DMS53 (cell line): ENCODE measurements around the gene GHR.
A peak's percentile ranks its signal among the peaks of the same experiment; 100 is the strongest.

Experiments
- DNase-seq: peaks from one replicate; lab custom pipeline; 2025; lab: John Stamatoyannopoulos, UW

The GHR gene

DNA sequence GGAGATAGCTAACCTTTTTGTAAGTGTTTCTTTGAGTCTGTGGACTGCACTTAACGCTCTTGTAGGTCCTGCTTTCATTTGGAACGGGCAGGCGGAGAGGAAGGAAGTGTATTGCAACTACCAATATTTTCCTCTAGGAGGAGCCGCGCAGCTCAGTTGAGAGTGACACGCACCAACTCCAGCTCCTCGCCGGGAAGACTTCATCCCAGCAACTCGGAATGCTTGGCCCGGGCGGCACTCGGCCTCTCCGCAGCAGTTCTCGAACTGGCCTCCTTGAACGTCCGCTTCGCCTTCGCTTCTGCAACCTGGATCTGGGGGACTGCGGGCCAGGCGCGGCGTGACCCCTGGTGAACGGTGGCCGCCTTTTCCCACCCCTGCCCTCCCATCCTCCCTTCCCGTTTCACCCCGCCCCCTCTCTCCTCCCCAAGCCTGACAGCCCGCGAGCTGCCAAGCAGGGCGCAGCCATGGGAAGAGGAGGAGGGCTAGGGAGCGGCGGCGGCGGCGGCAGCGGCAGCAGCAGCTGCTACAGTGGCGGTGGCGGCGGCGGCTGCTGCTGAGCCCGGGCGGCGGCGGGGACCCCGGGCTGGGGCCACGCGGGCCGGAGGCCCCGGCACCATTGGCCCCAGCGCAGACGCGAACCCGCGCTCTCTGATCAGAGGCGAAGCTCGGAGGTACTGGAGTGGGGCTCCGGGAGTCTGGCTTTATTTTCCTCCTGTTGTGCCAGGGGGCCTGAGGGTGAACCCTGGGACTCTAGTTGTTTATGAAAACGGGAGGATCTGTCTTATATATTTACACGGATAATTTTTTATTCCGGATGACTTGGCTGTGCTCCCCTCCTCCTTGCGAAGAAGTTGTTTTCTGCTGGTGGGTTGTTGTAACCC, at the start of gene GHR:
TSS of gene GHR (plus strand) at position 155 of the 881 bp plus-strand sequence. CDS start 142,436 bp downstream, outside the sequence.
- DNase-seq = peak; percentile 92

DNA sequence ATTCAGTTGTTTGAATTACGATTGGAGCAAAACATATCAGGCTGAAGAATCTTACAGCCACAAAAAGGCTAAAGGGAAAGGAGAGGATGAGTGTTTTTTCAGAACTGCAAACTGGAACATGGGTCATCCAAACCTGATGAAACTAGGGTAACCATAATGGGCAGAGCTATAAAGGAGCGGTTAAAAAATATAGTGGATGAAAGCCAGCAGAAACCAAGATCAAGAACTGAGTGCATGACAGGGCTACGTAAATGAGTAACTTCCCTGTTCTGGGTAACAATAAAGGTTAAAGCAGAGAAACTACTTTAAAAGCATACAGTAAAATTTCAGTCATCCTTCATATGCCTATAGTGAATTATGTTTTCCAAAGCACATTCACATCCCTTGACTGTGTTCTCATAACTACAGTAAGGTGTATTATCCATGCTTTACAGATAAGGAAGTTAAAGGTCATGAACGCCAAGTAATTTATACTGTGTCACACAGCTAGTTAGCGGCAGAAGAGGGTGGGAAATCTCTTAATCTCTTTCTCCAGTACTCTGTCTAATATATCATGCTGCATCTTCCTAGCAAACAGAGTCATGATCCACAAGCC, 48.5 kb upstream of the GHR start:
- no peak for DNase-seq

GRCh38 chr5:42377496-42377895, 45.7 kb upstream of the GHR start:
- no peak for DNase-seq

GRCh38 chr5:42381973-42382372, 41.3 kb upstream of the GHR start:
- no peak for DNase-seq

DNA sequence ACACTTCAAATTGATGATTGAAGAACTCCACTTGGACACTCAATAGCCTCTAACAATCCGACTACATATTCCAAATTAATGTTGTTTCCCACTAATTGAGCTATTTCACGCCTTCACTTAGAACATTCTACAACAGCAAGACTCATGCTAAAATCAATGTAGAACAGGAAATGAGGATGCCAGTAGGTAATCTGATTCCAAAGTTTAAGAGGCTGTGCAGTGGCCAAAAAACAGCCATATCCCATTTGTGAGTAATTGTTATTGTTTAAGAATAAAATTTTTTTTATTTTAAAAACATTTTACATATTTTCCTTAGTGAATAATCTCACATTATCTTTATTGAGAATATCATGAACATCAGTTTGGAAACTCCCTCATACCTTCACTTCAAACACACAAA, 35.7 kb upstream of the GHR start:
- DNase-seq = no peak

- DNase-seq = peak; percentile 65
Measured at GRCh38 chr5:42390115-42390514, 33.1 kb upstream of the GHR start.

- no peak for DNase-seq
Measured at GRCh38 chr5:42392917-42393316, 30.3 kb upstream of the GHR start.

- no peak for DNase-seq
Measured at GRCh38 chr5:42396111-42396510, 27.1 kb upstream of the GHR start.

GRCh38 chr5:42397267-42397666, 26.0 kb upstream of the GHR start:
- no peak for DNase-seq

DNA sequence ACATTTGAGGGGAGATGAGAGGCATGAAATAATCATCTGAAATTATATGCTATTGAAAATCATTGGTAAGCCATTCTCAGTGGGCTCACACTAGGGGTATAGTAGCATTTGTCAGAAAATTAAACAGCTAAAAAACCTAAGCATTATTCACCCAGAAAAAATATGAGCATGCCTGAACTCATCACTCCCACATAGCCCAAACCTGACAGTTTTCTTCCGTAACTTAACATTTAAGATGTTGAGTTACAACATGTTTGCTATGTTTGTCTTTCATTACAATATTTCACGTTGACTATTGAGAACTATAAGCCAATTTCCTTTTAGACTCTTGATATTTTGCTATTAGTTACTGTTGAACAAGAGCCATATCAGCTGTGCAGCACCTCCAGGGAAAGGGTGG, 23.5 kb upstream of the GHR start:
- no peak for DNase-seq

GRCh38 chr5:42400474-42400873, 22.8 kb upstream of the GHR start:
- no peak for DNase-seq

DNA sequence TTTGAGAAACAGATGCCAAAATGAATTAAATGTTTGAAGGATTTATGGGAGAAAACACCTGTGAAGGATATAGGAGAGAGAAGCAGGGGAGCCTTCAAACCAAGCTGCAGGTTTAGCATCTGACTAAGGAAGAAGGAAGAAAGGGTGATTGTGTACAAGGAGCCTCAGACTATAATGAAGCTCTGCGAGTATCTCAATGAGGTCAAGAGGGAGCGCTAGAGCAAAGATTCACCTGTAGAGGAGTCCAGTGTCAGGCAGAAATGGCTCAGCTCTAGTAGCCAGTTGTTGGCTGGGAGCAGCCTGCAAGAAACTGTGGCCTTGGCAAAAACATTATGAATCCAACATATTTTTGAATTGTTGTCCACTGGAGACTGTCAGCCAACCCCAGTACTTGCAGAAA, 20.0 kb upstream of the GHR start:
- no peak for DNase-seq

GRCh38 chr5:42404366-42404765, 18.9 kb upstream of the GHR start:
- no peak for DNase-seq

GRCh38 chr5:42419294-42419693, 3.9 kb upstream of the GHR start:
- no peak for DNase-seq

GRCh38 chr5:42422656-42423280, 471 bp upstream of the GHR start:
- no peak for DNase-seq

GRCh38 chr5:42426016-42426415, 2.8 kb downstream of the GHR start:
- no peak for DNase-seq

- DNase-seq = no peak
Measured at GRCh38 chr5:42429694-42430093, 6.5 kb downstream of the GHR start.

DNA sequence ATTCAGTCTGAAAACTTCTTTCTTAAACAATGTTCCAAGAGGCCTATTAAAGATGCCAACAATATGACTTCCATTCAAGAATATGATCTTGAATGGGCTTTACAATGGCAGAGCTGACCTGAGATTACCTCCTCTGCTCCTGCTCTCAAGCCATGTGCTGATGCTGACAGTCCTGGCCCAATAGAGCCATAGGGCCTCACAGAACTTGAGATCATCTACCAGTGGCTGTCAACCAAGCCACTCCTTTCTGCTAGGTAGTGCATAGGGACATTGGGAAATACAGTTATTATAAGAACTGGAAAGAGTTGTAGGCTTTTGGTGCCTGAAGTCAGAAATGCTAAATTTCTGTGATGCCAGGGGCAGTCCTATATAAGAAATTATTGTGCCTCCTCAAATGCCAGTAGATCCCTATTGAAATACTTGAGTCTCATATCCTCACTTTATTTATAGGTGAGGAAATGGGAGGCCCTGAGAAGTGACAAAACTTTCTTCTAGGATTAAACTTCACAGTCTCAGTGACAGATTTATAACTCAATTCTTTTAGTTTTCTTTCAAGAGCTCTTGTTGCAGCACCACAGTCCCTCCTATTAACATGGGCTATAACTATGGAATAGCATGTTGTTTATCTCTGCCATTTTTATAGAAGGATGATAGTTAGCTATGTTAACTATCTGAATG, 10.9 kb downstream of the GHR start:
- no peak for DNase-seq

DNA sequence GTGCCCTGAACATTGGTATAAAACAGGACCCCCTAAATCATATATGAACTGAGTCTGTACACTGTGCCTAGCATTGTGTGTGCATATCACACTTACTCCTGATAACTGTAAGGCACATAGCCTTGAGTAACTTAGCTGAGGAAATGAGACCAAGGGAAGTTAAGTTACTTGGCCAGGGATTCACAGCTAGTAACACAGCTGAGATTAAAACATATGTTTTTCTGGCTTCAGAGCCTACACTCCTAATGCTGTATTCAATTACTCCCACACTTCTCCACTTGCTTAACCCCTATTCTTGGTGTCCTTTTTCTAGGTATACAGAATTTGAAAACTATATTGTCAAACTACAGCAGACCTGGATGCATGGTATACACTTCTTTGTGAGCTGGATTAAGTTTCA, 12.8 kb downstream of the GHR start:
- DNase-seq = no peak

DNA sequence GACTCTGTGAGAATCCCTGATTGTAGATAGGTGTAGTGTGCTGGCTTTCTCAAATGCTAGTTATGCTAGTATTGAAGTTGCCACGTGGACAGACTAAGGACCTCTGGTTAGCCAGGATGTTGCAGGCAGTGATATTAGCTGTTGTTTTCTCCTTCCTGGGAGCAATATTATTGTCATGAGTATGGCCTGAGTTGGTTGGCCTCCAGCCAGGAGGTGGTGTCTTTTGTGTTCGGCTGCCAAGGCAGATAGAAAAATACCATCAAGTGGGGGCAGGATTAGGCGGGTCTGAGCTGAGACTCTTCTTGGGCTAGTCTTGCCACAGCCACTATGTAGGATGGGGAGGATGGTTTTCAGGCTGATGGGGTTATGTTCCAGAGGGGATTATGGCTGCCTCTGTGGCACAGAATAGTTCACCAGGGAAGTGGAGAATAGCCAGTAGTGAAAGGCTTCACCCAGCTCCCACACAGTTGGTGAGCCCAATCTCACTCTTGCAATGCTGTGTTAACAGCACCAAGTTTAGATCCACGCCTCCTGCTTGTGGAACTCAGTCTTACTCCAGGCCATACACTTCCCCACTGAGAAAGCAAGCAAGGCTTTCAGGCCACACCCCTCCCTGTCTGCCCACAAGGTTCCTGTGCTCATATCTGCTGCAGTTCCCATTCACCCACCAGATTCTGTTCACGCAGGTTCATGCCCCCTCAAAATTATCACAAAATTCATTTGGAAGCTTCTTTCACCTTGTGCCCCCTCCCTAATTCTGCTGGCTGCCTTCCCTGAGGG, 31.2 kb downstream of the GHR start:
- DNase-seq = no peak

DNA sequence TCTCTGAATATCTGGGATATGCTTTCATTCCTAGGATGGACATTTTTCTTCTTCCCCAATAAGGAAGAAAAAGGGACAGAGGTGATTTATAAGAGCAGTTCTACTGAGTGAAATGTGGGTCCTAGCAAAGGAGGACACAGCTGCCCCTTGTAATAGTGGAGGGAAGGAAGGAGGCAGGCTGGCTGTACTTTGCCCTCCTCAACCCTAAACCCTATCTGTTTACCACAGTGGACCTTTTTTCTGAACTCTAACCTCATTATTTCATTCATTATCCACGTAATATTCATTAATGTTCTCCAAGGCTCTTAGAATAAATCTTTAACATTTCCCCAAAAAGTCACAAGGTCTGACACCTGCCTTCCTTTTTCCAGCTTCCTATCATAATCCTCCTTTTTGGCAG, 37.8 kb downstream of the GHR start:
- no peak for DNase-seq

GRCh38 chr5:42461507-42461906, 38.3 kb downstream of the GHR start:
- no peak for DNase-seq
